CD4-positive, alpha-beta T cell treated with Interleukin-4 for 4 hours (primary cell): ENCODE results near the gene HYAL1.
"Not testable (repeated sequence)": the region's sequence is repeated elsewhere in the genome, so short reads cannot be mapped to it uniquely, and the experiment has no call there.

Experiments used
- DNase-seq: peaks from one replicate; pipeline ENCODE4 v3.0.0-alpha.2; 2020

The HYAL1 gene

GRCh38 chr3:50293079-50293801, 10.1 kb downstream of the HYAL1 start:
- no peak for DNase-seq

GRCh38 chr3:50292159-50293078, 11.0 kb downstream of the HYAL1 start, which contains the start of gene IFRD2:
Gene IFRD2 (minus strand): TSS chr3:50292429. CDS start chr3:50292274, 155 bp downstream.
- DNase-seq: peak; percentile 97

GRCh38 chr3:50290161-50290641, 13.2 kb downstream of the HYAL1 start:
- DNase-seq: no peak

- DNase-seq: no peak
Observed at GRCh38 chr3:50289130-50289529, 14.2 kb downstream of the HYAL1 start.

- no peak for DNase-seq
Observed at GRCh38 chr3:50288387-50289007, 14.9 kb downstream of the HYAL1 start.

GRCh38 chr3:50287262-50287661, 16.1 kb downstream of the HYAL1 start:
- DNase-seq: no peak

- no peak for DNase-seq
Observed at GRCh38 chr3:50286322-50287227, 16.8 kb downstream of the HYAL1 start.

- not testable (repeated sequence) for DNase-seq
Observed at GRCh38 chr3:50284121-50284520, 19.3 kb downstream of the HYAL1 start.

GRCh38 chr3:50279255-50280016, 23.9 kb downstream of the HYAL1 start:
- no peak for DNase-seq

- DNase-seq: no peak
Observed at GRCh38 chr3:50278880-50279224, 24.5 kb downstream of the HYAL1 start, which contains the start of gene LSMEM2. Gene LSMEM2 (plus strand): TSS chr3:50279087. CDS start chr3:50279114, 27 bp downstream.

- DNase-seq: no peak
Observed at GRCh38 chr3:50278123-50278879, 25.1 kb downstream of the HYAL1 start.

- no peak for DNase-seq
Observed at GRCh38 chr3:50276762-50277101, 26.6 kb downstream of the HYAL1 start.

- no peak for DNase-seq
Observed at GRCh38 chr3:50275996-50276761, 27.2 kb downstream of the HYAL1 start.

- DNase-seq: no peak
Observed at GRCh38 chr3:50275141-50275995, 28.0 kb downstream of the HYAL1 start.

- DNase-seq: peak; percentile 57
Observed at GRCh38 chr3:50274371-50275104, 28.8 kb downstream of the HYAL1 start.

GRCh38 chr3:50273689-50274065, 29.7 kb downstream of the HYAL1 start:
- no peak for DNase-seq

GRCh38 chr3:50272911-50273688, 30.3 kb downstream of the HYAL1 start:
- peak; percentile 74 for DNase-seq
